ENCODE measurements around the gene SLC38A7. TPM values are rescaled to one million over a fixed set of nuclear protein-coding genes. Genes with fewer than 3 reads are reported as not detected.

The SLC38A7 gene
- 10 to 100 TPM in 3 of 7 donors, 1 to 10 TPM in 4; 3.3 to 14.6 (median 9.7) TPM for total RNA-seq
- polyA plus RNA-seq = 10 to 100 TPM in 1 of 2 donors, 1 to 10 TPM in 1; 5.4 to 10.5 TPM
- long read RNA-seq, donor 1, full-length matches to known transcripts = 27 of 64 reads
- long read RNA-seq, donor 1, partial matches to known transcripts = 9 of 64 reads
- long read RNA-seq, donor 1, other reads (novel, unspliced or antisense) = 28 of 64 reads
- long read RNA-seq, donor 2, full-length matches to known transcripts = 2 of 2 reads
- long read RNA-seq, donor 2, partial matches to known transcripts = 0 of 2 reads
- long read RNA-seq, donor 2, other reads (novel, unspliced or antisense) = 0 of 2 reads
- long read RNA-seq, donor 3, full-length matches to known transcripts = 13 of 27 reads
- long read RNA-seq, donor 3, partial matches to known transcripts = 1 of 27 reads
- long read RNA-seq, donor 3, other reads (novel, unspliced or antisense) = 13 of 27 reads

- Histone ChIP-seq H3K4me3 (peak within 1 kb of the TSS; percentile 81), H3K9me3 (no peaks in the 10 kb centered on the region), H3K27ac (peak within 1 kb of the TSS; percentile 39 to 62), H3K36me3 (no peaks in the 10 kb centered on the region), H3K27me3 (no peaks in the 10 kb centered on the region), H3K4me1 (ENCODE audit: insufficient read depth) (no peaks in the 10 kb centered on the region)
- TF ChIP-seq CTCF (IDR thresholded peaks at IDR 0.05) = no peak
- TF ChIP-seq EP300 (IDR thresholded peaks at IDR 0.05) = no peak
- no peak for TF ChIP-seq POLR2A (IDR thresholded peaks at IDR 0.05)
- intact Hi-C loops (cut with DNase I) = no loop called here
- WGBS, 3 donors = 3 to 4% (median 4%) methylated on average over 32 to 41 of the region's 41 CpGs
- peak; percentile 80 to 90 (median 87) for DNase-seq
Measured at GRCh38 chr16:58684354-58685083, at the start of gene SLC38A7. TSS of gene SLC38A7 (minus strand) at chr16:58684770. CDS start at chr16:58680126, 4,644 bp downstream.

- Histone ChIP-seq H3K36me3 (no peaks in the 10 kb centered on the region), H3K9me3 (no peaks in the 10 kb centered on the region), H3K27ac (peak within 1 kb of the TSS in 1 of 2 donors; percentile 46), H3K4me1 (ENCODE audit: insufficient read depth) (peaks cover 1% of the 10 kb centered on the region), H3K4me3 (peak within 1 kb of the TSS; percentile 82), H3K27me3 (no peaks in the 10 kb centered on the region)
- intact Hi-C loops (cut with DNase I) = no loop called here
- peak; percentile 71 to 87 (median 77) for DNase-seq
- WGBS, 3 donors = 0 to 1% (median 0%) methylated on average over 56 to 68 of the region's 68 CpGs
- TF ChIP-seq EP300 (IDR thresholded peaks at IDR 0.05) (no peak), CTCF (IDR thresholded peaks at IDR 0.05) (peak; percentile 73 to 94 (median 77)), POLR2A (IDR thresholded peaks at IDR 0.05) (no peak)
Measured at GRCh38 chr16:58733671-58734458, 49.3 kb upstream of the SLC38A7 start, which contains the start of gene GOT2. TSS of gene GOT2 (minus strand) at chr16:58734316. CDS start at chr16:58734228, 88 bp downstream.

GRCh38 chr16:58733248-58733670, 48.7 kb upstream of the SLC38A7 start:
- Histone ChIP-seq H3K4me1 (ENCODE audit: insufficient read depth) (peaks cover 1% of the 10 kb centered on the region), H3K36me3 (no peaks in the 10 kb centered on the region), H3K27me3 (no peaks in the 10 kb centered on the region), H3K9me3 (no peaks in the 10 kb centered on the region), H3K4me3 (peak overlapping the region; percentile 82), H3K27ac (peak overlapping the region in 1 of 2 donors; percentile 46)
- no peak for TF ChIP-seq POLR2A (IDR thresholded peaks at IDR 0.05)
- no peak for TF ChIP-seq CTCF (IDR thresholded peaks at IDR 0.05)
- no peak for TF ChIP-seq EP300 (IDR thresholded peaks at IDR 0.05)
- intact Hi-C loops (cut with DNase I) = no loop called here
- DNase-seq = no peak
- WGBS, 3 donors = 2 to 4% (median 4%) methylated on average over 23 of the region's 23 CpGs
